ENCODE measurements around the gene ADAD2. TPM values are rescaled to one million over a fixed set of nuclear protein-coding genes. Genes with fewer than 3 reads are reported as not detected.
"Not testable (repeated sequence)": the region's sequence is repeated elsewhere in the genome, so short reads cannot be mapped to it uniquely, and the experiment has no call there.

ADAD2 gene
- total RNA-seq, 2 donors from 2014 or later = 0.14 TPM; not detected in 1

GRCh38 chr16:84193480-84193879, 2.5 kb downstream of the ADAD2 start:
- intact Hi-C loops (cut with DNase I, micrococcal nuclease) = no loop called here
- DNase-seq (no peak), ATAC-seq (no peak)

DNA sequence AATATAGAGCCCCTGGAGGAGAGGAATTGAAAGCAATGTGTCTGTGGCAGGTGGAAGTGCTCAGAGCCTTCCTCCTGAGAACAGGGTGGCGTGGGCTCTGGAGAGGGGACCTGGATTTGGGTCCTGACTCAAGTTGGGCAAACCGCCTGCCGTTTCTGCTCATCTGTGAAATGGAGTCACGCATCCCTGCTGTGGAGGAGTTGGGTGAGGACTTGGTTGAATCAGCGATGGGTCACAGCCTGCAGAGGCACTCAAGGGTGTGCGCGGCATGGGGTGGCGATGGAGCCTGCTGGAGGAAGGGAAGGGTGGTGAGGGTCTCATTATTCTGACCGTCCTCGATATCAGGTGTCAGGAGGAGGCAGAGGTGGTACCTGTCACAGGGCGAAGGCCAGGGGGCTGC, 3.1 kb downstream of the ADAD2 start:
- DNase-seq (no peak), ATAC-seq (no peak)
- intact Hi-C loops (cut with DNase I, micrococcal nuclease) = no loop called here

- intact Hi-C loops (cut with DNase I, micrococcal nuclease) = no loop called here
- ATAC-seq (no peak), DNase-seq (no peak)
Measured at GRCh38 chr16:84194470-84195200, 3.7 kb downstream of the ADAD2 start.

DNA sequence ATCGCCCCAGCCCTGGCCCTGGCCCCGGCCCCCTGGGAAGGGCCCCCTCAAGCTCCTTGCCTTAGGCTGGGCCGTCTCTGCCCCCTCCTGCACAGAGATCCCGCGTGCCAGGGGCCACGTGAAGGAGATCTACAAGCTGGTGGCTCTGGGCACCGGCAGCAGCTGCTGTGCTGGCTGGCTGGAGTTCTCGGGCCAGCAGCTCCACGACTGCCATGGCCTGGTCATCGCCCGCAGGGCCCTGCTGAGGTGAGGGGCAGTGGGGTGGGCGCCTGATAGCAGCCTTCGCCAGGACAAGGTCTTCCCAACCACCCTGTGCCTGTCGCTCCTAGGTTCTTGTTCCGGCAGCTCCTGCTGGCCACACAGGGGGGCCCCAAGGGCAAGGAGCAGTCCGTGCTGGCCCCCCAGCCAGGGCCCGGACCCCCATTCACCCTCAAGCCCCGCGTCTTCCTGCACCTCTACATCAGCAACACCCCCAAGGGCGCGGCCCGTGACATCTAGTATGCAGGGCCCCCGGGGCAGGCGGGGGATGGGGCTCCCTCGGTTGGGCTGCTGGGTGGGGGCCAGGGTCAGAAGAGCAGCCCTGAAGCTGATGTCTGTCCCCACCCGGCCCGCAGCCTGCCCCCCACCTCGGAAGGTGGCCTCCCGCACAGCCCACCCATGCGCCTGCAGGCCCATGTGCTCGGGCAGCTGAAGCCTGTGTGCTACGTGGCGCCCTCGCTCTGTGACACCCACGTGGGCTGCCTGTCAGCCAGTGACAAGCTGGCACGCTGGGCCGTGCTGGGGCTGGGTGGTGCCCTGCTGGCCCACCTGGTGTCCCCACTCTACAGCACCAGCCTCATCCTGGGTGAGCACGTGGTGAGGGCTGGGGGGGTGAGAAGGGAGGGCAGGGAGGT, 4.5 kb downstream of the ADAD2 start:
- intact Hi-C loops (cut with DNase I, micrococcal nuclease) = no loop called here
- no peak for ATAC-seq

GRCh38 chr16:84196101-84196500, 5.1 kb downstream of the ADAD2 start:
- DNase-seq (no peak), ATAC-seq (no peak)
- intact Hi-C loops (cut with DNase I, micrococcal nuclease) = no loop called here

More for the DNA sequence above, 4.5 kb downstream of the ADAD2 start:
- DNase-seq = no peak

DNA sequence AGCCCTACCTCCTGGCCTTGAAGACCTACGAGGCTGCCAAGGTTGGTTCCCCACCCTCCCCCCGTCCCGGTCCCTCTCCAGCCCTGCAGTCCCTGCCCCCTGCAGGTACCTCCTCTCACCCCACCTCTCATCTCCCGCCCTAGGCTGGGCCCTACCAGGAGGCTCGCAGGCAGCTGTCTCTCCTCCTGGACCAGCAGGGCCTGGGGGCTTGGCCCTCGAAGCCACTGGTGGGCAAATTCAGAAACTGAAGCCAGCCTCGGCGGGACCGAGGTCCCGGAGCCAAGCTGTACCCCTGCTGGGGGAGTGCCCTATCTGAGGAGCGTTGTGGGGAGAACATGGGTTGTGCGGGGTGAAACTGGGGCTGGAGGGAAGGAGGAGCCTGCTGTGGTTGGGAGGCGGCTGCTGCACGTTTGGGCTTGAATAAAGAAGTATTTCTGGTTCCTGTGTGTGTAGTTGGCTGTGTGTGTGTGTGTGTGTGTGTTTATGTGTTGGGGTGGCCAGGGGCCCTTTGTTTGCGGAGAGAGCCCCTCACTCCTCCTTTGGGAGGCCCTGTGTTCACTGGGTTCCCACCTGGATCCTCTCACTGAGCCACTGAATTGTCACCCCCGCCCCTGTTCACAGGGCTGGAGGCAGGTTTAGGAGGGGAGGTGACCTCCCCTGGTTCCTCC, 5.9 kb downstream of the ADAD2 start:
- intact Hi-C loops (cut with DNase I, micrococcal nuclease) = no loop called here
- ATAC-seq (no peak), DNase-seq (no peak)

DNA sequence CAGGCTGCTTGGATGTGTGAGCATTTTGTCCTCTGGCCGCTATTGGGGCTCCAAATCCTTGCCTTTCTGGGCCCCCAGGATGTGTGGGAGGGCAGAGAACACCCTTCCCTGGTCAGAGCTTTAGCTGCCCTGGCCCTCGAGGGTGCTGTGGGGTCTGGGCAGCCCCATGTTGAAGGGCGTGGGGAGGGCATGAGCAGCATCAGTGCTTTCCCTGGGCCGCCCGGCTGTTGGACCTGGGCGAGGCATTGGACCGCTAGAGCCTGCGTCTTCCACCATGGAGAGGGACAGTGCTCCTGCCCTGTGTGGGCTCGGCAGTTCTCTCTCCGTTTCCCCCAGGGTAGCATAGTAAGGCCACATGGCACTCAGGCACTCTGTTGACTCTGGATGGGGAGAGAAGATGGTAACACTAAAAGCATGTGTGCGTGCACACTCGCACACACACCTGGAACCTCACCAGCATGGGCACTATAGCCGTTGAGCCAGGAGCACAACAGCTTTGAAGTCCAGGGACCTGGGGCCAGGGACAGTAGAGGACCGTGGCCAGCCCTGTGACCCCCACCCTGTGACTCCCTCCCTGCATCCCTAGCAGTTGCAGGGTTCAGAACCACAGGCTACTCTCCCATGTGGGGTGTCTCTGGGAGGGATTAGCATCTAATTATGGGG, 6.6 kb downstream of the ADAD2 start:
- ATAC-seq = no peak
- intact Hi-C loops (cut with DNase I, micrococcal nuclease) = no loop called here
- no peak for DNase-seq

DNA sequence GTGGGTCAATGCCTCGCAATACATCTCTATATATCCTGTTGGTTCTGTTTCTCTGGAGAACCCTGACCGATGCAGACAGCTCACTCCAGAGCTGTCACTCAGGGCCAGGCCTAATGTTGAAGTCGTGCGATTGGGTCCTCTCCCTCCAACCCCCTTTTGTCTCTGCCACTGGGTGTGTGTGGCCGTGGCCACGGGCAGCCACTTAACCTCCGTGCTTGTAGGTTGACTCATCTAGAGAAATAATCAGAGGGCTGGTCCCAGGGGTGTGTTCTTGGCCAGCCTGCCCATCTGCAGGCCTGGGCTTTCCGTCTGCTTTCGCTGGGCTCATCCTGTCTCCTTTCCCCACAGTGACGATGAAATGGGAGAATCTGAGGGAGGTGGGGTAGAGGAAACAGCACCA, 7.4 kb downstream of the ADAD2 start:
- intact Hi-C loops (cut with DNase I, micrococcal nuclease) = no loop called here
- no peak for ATAC-seq
- no peak for DNase-seq

- DNase-seq = no peak
- intact Hi-C loops (cut with DNase I, micrococcal nuclease) = no loop called here
- no peak for ATAC-seq
Measured at GRCh38 chr16:84199097-84199496, 8.1 kb downstream of the ADAD2 start.

DNA sequence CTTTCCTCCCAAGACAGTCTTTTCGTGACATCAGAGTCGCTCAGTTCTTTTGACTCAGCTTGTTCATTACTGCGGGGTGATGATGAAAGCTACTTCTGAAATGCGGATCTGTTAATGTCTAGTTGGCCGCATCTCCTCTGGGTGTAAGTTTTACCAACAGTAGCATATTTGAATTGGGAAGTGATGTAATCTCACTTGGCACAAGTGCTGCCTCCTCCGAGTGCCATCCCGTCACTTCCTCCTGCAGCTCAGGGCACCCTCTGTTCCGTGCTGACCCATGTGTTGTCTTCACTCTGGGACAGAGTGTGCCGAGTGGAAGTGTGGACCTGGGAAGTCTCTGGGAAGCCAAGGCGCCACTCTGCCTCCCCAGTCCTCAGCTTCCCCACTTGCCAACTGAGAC, 8.9 kb downstream of the ADAD2 start:
- ATAC-seq (no peak), DNase-seq (no peak)
- intact Hi-C loops (cut with DNase I, micrococcal nuclease) = no loop called here

GRCh38 chr16:84204551-84204950, 13.6 kb downstream of the ADAD2 start:
- intact Hi-C loops (cut with DNase I, micrococcal nuclease); ATAC-seq; DNase-seq: not testable (repeated sequence)

DNA sequence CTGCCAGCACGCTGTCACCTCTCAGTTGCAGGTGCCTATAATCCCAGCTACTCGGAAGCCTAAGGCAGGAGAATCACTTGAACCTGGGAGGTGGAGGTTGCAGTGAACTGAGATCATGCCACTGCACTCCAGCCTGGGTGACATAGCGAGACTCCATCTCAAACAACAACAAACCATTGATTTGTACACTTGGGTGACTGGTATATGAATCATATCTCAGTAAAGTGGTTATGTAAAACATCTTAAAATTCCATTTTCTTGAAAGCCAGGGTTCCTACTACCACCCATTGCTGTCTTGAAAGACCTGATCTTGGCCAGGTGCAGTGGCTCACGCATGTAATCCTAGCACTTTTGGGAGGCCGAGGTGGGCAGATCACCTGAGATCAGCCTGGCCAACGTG, 14.2 kb downstream of the ADAD2 start:
- ATAC-seq; DNase-seq; intact Hi-C loops (cut with DNase I, micrococcal nuclease): not testable (repeated sequence)

GRCh38 chr16:84205976-84206691, 15.2 kb downstream of the ADAD2 start:
- ATAC-seq = no peak
- DNase-seq = no peak
- intact Hi-C loops (cut with DNase I, micrococcal nuclease) = no loop called here

DNA sequence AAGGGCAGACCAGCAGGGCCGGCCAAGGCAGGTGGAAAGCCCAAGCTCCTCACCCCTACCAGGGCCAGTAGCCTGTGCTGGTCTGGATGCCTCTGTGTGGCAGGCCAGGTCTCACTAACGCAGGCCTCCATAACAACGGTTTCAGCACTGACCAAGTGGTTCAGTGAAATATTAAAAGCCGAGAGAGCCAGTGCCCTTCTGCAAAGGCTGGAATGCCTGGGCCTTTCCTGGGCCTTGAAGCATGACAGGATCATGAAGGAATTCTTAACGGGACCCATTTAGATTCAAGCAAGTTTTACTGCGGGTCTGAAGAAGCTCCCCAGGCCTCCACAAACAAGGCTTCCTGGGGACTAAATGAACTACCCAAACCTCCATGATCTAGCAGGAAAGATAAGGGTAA, 16.3 kb downstream of the ADAD2 start:
- intact Hi-C loops (cut with DNase I, micrococcal nuclease) = no loop called here
- no peak for DNase-seq
- ATAC-seq = no peak

GRCh38 chr16:84207879-84208278, 16.9 kb downstream of the ADAD2 start:
- no peak for ATAC-seq
- no peak for DNase-seq
- intact Hi-C loops (cut with DNase I, micrococcal nuclease) = no loop called here

GRCh38 chr16:84209989-84210388, 19.0 kb downstream of the ADAD2 start:
- ATAC-seq (no peak), DNase-seq (no peak)
- intact Hi-C loops (cut with DNase I, micrococcal nuclease) = no loop called here

DNA sequence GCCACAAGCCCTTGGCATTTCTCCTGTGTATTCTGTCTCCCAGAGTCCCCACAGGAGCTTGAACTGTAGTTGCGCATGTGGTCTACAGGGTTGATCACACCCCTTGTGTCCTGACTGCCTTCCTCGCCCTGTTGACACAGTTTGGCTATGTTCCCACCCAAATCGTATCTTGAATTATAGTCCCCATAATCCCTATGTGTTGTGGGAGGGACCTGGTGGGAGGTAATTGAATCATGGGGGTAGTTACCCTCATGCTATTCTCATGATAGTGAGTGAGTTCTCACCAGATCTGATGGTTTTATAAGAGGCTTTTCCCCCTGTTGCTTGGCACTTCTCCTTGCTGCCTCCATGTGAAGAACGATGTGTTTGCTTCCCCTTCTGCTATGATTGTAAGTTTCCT, 21.2 kb downstream of the ADAD2 start:
- intact Hi-C loops (cut with DNase I, micrococcal nuclease) = no loop called here
- ATAC-seq (no peak), DNase-seq (no peak)

GRCh38 chr16:84212631-84213030, 21.7 kb downstream of the ADAD2 start:
- DNase-seq = no peak
- intact Hi-C loops (cut with DNase I, micrococcal nuclease) = no loop called here
- no peak for ATAC-seq
